HG03159 (cell line): ENCODE measurements around the gene F9.

Experiments
- ATAC-seq: cut with Tn5 transposase; IDR thresholded peaks from one replicate; pipeline ENCODE4 v1.9.1; 2021; ENCODE audit warnings: mild to moderate bottlenecking, moderate library complexity; ENCODE audit not compliant: unreplicated experiment

The F9 gene

DNA sequence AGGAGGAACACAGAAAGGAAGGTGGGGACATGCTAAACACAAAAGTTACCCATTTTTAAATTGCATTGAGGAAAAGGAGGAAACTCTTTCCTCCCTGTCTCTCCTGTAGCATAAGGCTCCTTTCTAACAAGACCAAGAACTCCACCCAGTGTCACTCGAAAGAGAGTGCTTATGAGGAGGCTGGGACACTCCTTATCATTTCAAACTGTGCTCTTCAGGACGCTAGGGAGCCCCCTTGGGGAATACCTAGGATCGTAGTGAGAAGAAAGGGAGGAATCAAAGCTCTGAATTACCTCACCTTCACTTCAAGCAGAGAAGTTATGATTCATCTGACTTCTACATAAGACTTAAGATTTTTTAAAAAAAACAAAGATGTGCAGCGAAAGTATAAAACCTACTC is 65.5 kb downstream of the F9 start:
- no peak for ATAC-seq

DNA sequence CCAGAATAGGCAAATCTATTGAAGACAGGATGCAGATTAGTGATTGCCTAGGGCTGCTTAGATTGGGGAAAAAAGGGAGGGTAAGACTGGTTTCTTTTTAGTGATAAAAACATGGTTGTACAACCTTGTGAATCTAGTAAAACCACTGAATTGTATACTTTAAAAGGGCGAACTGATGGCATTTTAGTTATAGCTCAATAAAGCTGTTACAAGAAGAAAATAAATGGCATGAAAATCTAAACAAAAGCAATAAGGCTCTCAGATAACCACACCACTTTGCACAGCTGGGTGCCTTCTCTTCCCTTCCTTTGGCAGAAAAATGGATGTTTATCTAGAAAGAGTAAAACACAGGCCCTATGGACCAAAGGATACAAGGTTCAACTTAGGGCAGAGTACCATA is 69.6 kb downstream of the F9 start:
- no peak for ATAC-seq
